ENCODE results near the gene C14orf119.

- no peak for TF ChIP-seq CTCF (IDR thresholded peaks at IDR 0.05)
- no peak for TF ChIP-seq POLR2A (IDR thresholded peaks at IDR 0.05)
Measured at GRCh38 chr14:23049011-23049410, 46.3 kb upstream of the C14orf119 start.
